Measurements from ENCODE around the gene CEP104.
A peak's percentile ranks its signal among the peaks of the same experiment; 100 is the strongest.

The CEP104 gene

GRCh38 chr1:3778590-3779264 is 78.3 kb downstream of the CEP104 start:
- no peak for DNase-seq (ENCODE audit: low spot score)

GRCh38 chr1:3777647-3778589 is 79.1 kb downstream of the CEP104 start:
- DNase-seq (ENCODE audit: low spot score) = no peak

GRCh38 chr1:3777078-3777547 is 79.9 kb downstream of the CEP104 start:
- DNase-seq (ENCODE audit: low spot score) = no peak

GRCh38 chr1:3776231-3776961 is 80.6 kb downstream of the CEP104 start:
- no peak for DNase-seq (ENCODE audit: low spot score)

GRCh38 chr1:3775490-3776230 is 81.4 kb downstream of the CEP104 start:
- DNase-seq (ENCODE audit: low spot score) = peak; percentile 78

GRCh38 chr1:3774946-3775489 is 82.0 kb downstream of the CEP104 start:
- DNase-seq (ENCODE audit: low spot score) = no peak

- DNase-seq (ENCODE audit: low spot score) = no peak
These were observed 82.6 kb downstream of the CEP104 start for GRCh38 chr1:3774276-3774945.

- DNase-seq (ENCODE audit: low spot score) = no peak
These were observed 83.3 kb downstream of the CEP104 start for GRCh38 chr1:3773572-3774275.

- peak; percentile 61 for DNase-seq (ENCODE audit: low spot score)
These were observed 84.1 kb downstream of the CEP104 start, which contains the start of gene SMIM1 for GRCh38 chr1:3772715-3773571. Gene SMIM1, plus strand, starts transcription at chr1:3772749. Its CDS starts 2,625 bp downstream, at chr1:3775374.

- DNase-seq (ENCODE audit: low spot score) = peak; percentile 97
These were observed 84.8 kb downstream of the CEP104 start for GRCh38 chr1:3772027-3772714.

GRCh38 chr1:3771108-3772026 is 85.6 kb downstream of the CEP104 start:
- peak; percentile 59 for DNase-seq (ENCODE audit: low spot score)

GRCh38 chr1:3770047-3770765 is 86.8 kb downstream of the CEP104 start:
- no peak for DNase-seq (ENCODE audit: low spot score)

- no peak for DNase-seq (ENCODE audit: low spot score)
These were observed 88.1 kb downstream of the CEP104 start for GRCh38 chr1:3768811-3769390.

GRCh38 chr1:3767328-3767925 is 89.6 kb downstream of the CEP104 start:
- no peak for DNase-seq (ENCODE audit: low spot score)

- DNase-seq (ENCODE audit: low spot score) = no peak
These were observed 93.5 kb downstream of the CEP104 start for GRCh38 chr1:3763351-3764125.

Measured in ecto neural progenitor cell (in vitro differentiated cells).